ENCODE results near the gene ALPI.

The ALPI gene

DNA sequence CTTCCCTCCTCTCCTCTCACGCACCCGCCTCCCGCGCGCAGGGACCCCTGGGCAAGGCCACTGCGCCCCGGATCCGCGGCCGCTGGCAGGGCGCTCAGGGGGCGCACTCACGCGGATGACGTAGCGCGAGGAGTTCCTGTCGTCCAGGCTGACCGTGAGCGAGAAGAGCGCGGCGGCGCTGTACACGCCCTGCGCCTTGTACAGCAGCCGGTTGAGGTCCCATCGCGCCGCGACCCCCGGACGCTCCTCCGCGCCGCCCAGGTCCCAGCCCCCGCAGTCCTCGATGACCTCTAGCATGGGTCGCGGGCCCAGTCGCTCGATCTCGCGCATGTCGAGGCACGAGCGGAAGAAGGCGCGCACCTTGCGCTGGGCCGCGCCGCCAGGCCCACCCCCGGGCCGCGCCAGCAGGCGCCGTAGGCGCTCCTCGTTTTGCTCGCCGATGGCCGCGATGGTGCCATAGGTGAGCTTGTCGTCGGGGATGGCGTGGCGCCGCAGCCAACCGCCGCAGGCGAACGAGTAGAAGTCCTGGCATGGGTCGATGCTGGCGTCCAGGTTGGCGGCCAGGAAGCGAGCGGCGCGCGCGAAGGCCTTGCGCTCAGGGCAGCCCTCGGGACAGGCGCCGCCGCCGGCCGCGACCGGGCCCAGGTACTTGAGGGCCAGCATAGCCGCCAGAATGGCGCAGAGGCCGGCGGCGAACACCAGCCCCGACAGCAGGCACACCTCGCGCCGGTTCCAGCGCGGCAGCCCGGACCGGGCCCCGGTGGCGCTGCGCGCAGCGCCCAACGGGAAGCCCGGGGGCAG is 30.0 kb downstream of the ALPI start:
- no peak for DNase-seq (ENCODE audit: low read depth)

DNA sequence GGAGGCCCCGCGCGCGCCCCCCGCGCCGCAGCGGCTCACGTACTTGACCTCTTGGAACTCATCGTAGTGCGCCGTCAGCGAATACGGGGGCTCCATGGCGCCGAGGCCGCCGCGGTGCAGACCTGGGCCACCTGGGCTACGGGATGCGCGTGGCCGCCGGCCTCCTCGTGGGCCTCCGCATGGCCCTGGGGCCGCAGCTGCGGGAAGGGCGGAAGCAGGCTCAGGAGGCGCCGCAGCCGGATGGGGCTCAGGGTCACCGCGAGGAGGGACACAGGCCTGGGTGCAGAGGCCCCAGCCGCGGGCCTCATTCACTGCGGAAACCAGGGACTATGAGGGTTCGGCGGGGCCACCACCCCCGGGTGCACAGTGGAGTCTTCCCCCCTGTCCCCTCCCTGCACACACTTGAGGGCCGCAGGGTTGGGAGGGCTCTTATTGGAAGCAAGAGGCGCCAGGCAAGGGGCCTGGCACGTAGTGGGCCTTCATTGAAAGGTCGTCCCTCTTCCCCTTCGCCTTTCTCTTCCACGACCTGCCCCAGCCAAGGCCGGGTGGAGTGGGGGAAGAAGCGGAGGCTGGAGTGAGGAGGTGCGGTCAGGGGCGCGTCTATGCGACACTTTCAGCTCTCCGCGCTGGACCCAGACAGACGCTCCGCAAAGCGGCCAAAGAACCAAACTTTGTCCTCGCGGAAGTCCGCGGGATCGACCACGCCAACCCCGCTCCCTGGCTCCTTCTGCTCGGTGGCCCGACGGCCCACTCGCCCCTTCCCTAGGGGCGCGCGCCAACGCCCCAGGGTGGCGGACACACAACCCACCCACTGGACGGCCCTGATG is 30.8 kb downstream of the ALPI start:
- DNase-seq (ENCODE audit: low read depth) = no peak

DNA sequence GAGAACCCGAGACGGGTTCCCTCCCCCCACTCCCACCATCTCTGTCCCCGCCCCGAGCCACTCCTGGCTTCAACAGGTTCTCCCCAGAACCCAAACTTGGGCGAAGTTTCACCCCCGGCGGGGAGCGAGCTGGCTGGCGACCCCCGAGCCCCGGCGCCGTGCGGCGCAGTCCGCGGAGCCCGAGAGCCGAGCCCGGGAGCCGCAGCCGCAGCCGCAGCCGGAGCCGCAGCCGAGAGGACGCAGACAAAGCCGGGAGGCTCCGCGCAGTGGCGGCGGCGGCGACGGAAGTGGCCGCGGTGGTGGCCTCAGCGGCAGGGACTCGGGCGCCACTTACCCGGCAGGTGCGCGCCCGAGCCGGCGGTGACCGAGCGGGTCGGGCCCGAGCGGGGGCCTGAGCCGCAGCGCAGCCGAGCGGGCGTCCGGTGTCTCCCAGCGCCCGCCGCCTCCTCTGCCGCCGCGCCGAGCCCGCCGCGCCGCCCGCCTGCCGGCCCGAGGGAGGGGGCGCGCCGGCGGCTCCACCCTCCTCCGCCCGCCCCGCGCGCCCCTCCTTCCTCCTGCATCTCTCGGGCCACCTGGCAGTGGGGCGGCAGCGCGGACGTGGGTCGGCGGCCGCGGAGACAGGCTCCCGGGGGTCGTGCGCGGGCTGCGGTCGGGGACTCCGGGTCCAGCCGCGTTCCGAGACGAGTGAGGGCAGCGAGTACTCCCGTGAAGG is 31.6 kb downstream of the ALPI start, which contains the start of gene ECEL1:
TSS of gene ECEL1 (minus strand) at position 450 of the 712 bp plus-strand sequence. CDS start 1,181 bp downstream, outside the sequence.
- DNase-seq (ENCODE audit: low read depth) = no peak

DNA sequence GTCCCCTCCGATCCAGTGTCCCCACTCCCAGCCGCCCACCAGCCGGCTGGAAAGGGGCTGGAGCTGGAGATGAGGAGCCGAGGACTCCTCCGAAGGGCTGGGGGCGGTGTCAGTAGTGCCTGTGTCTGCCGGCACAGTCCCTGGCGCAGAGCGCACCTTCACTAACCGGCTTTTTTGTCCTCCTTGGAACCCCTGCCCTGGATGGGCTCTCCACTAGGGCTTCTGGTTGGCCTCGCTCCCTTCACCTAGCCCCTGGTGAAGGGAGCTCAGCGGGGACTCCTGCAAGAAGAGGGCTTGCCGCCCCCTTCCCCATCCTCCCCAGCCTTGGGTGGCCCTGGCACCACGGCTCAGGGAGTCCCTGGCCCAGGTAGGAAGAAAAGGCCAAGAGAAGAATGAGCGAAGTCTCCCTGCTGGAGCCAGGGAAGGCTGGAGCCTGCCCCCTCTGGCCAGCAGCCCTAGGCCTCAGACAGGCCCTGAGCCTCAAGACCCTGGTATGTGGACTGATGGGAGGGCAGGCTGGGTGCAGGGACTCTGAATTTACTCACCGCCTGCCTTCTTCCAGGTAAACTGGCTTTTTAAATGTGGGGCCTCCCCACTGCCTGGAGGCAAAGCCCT is 32.3 kb downstream of the ALPI start:
- no peak for DNase-seq (ENCODE audit: low read depth)

DNA sequence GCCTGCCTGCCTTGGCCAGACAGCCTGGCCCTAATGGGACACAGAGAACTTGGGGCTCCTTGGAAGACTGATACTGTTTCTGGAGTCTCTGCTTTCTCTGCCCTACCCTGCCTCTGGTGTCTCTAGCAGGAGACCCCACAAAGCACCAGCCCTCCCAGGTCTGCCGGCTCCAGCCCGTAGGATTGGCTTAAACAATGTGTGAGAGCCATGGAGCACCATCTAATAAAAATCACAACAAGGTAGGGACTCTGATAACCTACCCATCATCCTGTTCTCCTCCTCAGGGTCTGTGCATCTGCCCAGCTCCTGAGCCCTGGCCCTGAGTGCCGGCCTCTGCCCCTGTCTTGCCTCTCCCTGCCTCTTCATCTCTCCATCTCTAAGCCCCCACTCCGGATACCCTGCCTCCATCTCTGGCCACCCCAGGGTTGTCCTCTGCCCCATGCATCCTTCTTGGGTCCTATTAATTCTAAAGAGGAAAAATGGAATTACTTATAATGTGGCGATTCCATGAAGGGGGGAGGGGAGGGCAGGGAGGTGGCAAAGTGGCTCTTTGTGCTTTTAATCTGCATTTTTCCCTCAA is 32.9 kb downstream of the ALPI start:
- DNase-seq (ENCODE audit: low read depth) = no peak

DNA sequence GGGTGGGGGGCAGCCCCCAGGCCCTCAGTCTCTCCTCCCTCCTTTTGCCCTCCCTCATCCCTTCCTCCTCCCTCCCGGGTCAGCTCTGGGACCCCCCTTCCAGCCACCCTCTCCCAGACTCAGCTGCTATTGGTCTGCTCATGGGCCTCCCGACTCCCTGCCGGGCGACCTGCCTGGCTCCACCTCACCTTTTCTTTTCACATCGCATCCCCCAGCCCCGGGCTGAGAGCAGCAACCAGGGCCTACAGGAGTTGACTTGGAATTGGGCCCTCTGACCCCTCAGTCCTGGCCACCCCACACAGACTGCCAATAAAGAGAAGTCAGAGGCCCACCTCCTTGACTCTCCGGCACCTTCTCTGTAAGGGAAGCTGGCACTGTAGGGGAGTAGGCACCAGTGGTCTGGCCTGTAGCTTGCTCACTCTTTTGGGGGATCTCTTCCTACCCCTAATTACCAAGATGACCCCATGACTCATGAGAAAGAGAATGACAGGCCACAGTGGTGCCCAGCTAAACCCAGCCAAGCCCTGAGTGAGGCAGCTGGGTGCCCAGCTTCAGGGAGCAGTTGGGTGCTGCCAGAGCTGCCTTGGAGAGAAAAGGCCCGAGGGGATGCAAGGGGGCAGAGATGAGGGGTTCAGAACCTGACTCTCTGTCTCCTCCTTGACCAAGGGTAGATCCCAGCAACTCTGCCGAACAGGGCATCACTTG is 33.7 kb downstream of the ALPI start:
- no peak for DNase-seq (ENCODE audit: low read depth)

DNA sequence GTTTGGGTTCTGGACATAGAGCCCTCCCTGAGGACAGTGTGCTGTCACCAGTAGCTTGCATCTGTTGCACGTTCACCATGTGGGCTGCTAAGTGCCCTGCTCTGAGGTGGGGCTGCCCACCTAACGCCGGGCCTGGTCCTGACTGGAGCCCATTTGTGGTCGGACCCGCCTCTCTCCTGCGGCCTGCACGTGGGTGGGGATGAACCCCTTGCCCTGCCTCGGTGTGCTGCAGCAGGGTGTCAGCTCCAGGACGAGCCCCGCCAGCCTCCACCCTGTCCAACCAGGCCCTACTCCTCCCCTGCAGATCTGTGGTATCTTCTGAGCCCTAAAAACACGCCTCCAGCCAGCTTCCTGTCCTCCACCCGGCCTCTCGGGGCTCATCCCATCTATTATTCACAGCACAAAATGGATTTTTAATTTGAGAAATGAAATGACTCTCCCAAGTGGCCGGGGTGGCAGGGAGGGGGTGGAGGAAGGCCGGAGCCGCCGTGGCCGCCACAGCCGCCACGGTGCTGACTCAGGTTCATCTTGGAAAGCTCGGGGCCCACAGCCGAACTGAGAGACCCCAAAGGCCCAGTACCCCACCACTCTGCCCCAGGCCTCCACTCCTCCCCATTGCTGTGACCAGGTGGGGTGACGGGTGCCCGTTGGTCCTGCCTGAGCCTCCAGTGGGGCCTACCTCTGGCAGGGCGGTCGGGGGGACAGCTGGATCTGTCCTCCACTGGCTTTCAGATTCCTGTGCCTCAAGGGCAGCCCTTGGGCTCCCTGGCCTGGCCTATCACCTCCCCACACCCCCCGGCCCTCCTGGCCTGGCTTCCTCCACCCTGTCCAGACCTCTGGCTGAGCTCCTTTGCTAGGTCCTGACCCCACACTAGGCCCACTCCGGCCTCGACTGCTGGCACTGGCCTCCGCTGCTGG is 34.5 kb downstream of the ALPI start:
- no peak for DNase-seq (ENCODE audit: low read depth)

DNA sequence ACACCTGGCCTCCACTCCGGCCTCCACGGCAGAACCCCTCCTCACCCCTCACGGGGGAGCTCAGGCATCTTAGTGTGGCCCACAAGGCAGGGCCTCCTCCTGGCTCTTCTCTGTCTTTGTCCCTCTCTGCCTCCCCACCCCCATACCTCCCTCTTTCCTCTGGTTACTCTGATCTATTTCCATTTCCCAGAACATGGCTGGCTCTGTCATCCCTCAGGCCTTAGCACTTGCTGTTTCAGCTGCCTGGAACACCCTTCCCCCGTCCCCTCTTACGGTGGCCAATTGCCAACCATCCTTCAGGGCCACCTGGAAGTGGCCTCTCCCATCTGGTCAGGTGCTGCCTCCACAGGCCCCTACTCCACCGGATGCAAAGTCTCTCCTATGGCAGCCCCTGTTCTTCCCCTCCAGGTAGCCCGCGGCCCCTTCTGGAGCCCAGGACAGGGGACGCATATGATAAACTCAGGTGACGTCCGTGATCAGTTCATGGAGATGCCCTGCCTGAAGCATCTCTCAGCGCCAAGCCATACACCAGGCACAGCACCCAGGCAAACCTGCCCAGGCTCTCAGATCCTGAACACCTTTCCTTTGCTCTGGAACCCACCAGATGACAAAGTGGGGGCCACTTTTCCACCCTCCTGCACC is 35.3 kb downstream of the ALPI start:
- DNase-seq (ENCODE audit: low read depth) = no peak

DNA sequence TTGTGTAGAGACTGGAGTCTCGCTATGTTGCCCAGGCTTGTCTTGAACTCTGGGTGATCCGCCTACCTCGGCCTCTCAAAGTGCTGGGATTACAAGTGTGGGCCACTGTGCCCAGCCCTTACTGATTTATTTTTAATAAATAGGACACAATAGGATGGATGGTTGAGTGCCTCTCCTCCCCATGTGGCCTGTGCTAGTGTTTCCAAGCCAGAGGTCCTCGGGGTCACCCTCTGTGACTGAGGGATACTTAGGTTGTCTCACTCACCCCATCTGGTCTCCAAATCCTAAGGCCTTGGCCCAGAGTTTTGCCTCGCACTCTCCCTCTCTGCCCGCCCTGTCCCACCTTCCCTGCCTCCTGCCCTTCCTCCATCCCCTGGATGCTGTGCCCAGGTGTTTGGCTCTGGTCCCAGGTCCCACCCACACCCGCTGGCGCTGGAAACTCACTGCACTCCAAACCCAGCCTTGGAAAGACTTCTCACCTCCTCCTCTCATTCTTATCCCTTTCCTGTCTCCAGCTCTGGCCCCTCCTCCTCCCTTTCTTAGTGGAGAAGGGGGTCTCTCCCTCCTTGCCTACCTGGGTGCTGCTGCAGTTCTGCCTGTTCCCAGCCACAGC is 36.4 kb downstream of the ALPI start:
- no peak for DNase-seq (ENCODE audit: low read depth)

DNA sequence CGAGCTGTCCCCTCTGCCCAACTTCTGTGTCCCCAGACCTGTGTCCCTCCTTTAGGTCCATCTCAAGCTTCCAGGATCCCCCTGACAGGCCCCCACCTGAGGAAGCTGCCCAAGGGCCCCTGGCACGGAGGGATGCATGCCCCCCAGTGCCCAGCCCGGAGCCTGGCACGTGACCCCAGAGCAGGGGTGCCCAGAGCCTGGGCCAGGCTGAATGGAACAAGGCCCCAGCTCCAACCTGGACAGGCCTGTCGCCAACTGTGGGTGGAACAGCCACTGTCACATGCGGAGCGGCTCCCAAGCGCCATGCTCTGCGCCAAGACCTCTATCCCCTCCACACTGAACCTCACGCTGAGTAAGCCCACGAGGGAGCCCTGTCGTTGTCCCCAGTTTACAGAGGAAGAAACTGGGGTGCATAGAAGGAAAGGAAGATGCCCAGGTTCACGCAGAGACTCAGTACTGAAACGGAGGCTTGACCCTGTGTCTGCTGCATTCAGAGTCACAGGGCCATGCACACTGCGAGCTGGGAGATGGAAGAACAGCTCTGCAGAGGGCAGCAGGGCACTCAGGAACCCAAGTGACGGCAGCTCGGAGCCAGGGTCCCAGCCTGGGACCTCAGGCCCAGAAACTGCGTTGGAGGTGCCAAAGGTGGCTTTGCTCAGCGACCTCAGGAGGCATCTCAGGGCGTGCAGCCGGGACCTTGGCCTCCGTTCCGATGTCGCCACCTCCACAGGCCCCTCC is 37.2 kb downstream of the ALPI start:
- no peak for DNase-seq (ENCODE audit: low read depth)

DNA sequence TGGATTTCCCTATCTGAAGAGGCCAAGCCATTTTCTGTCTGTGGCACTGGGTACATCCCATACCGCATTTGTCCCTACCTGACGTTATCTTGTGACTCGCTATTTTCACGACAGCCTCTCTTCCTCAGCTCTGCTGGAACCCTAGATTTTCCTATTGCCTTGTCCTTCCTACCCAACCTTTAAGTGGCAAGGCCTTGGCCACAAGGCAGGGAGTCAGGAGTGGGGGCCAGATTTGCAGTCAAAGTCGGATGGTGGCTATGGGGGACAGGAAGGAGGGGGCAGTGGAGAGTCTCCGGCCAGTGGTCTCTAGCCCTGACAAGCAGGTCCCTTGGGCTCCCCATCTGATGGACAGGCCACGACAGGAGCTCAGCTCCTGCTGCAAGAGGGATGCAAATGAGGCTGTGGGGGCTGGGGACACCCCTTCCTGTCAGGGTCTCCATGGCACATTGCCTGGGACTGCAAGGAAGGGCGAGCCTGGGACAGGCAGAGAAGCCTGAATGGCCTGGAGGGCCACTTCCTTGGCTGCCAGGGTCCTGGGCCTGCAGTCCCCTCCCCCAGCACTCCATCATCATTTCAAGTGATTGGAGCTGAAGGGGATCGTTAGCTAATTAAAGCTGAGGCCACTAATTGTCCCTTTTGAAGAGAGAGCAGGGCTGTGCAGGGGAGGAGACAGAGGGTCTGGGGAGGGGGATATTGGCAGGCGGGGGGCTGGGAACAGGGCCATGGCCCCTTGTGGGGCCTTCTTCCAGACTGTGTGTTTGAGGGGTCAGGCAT is 37.9 kb downstream of the ALPI start:
- DNase-seq (ENCODE audit: low read depth) = no peak

DNA sequence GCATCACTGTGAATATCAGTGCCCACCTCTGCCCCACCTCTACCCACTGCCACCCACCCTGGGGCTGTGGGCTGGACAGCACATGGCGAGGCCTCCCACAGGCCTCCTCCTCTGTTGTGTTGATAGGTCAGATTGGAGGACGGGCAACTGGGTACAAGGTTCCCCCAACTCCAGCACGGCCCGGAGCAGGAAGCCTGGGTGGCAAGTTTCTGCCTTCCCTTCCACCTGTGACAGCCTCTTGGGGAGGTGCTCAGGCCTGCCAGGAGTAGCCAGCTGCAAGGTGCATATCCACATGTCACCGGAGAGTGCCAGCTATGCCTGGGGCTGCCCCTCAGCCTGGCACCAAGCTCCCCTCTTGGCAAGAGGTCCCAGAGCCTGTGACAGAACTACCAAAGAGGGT is 38.6 kb downstream of the ALPI start:
- DNase-seq (ENCODE audit: low read depth) = no peak

DNA sequence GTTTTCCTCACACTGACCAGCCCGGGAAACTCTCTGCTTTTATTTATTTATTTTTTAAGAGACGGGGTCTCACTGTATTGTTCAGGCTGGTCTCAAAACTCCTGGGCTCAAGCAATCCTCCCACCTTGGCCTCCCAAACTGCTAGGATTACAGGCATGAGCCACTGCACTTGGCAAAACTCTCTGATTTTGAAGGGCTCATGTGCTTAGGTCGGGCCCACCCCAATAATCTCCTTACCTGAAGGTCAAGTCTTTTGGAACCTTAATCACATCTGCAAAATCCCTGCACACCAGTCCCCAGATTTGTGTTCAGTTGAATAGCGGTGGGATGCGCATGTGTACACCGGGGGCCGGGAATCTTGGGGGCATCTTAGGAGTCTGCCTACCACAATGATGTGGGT is 39.3 kb downstream of the ALPI start:
- DNase-seq (ENCODE audit: low read depth) = no peak

DNA sequence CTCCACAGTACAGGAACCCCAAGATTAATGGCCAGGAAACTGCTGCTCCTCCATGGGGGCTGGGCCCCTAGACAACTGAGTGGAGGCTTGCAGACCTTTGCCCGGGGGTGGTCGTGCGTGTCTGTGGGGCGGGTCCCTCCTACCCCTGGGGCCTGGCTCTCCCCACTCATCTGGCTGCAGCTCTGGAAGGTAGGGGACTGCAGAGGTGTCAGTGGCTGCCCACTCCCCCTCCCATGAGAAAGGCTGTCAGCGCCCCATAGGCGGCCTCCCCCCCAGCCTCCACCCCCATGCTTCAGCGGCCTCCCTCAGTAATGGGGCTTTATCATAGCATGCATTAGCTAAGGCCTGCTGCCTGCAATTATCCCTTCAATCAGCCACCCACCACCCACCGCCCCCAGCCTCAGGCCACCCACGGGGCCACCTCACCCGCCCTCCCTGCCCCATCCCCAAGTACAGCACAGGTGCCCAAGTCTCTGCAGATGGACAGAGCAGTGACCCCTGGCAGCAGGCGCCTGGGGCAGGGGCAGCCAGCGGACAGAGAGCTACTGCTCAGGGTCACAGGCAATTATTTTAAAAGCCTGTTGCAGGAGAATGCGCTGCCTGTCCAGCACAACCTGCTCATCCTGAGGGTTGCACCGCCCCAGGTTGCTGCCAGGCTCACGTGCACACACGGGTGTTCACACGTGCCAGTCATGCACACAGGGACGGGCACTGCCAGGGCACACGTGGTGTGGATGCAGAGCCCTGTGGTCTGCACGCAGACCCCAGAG is 40.7 kb downstream of the ALPI start:
- DNase-seq (ENCODE audit: low read depth) = no peak

DNA sequence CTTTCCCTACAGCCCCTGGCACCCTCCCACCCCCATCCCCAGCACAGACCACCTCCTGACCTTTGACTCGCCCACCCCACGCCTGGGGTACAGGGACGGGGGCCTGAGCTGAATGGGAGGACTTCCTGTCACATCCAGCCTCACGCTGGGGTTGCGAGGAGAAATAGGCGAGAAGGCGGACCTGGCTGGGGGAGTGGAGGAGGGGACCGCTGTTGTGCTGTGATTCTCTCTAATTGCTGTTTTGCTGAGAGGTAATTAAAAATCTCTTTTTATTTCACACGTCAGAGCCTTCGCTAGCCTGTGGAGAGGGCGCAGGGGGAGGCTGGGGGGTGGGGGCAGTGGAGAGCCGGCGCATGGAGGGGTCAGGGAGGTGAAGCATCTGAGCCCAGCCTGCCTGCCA is 41.4 kb downstream of the ALPI start:
- no peak for DNase-seq (ENCODE audit: low read depth)

DNA sequence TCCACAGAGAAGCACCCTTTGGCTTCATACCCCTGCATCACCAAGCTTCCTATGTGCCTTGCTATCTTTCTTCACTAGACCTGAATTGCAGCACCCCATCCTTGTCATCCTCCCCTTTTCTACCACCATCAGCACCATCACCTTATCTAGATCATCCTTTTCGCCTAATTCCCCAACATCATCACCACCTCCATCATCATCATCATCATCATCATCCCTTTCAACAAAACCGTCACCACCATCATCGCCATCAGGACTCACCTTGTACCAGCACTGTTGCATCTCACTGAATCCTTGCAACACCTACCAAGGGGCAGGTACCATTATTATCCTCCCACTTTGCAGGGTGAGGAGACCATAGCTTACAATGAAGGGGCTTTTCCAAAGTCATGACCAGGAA is 42.5 kb downstream of the ALPI start:
- DNase-seq (ENCODE audit: low read depth) = no peak

DNA sequence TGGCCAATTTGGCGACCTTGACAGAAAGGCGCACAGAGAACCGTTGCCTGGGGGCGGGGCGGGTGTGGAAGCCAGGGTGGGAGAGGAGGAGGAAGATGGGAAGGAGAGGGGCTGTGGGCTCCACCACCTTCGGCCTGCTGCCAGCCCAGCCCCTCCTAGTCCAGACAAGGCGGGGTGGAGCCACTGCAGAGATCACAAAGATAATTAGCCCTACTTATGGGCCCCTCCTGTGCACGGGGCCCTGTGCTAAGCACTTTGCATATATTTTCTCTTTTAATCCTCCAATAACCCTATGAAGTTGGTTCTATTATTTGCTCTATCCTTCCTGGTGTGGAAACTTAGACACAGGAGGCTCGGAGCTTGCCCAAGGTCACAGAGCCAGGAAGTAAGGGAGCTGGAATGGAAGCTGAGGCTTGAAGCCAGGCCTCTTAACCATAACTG is 45.4 kb downstream of the ALPI start:
- no peak for DNase-seq (ENCODE audit: low read depth)

Data from stimulated activated CD4-positive, alpha-beta T cell treated with anti-CD3 and anti-CD28 coated beads, Interleukin-2, amount 100 ng/mL, for 4 hours (primary cell).